ENCODE measurements around the gene ADK. TPM values are rescaled to one million over a fixed set of nuclear protein-coding genes. Genes with fewer than 3 reads are reported as not detected.

ADK gene
- total and polyA plus RNA-seq, 2 donors (not counting 1 experiment from before 2014, with no cell fraction given), result 25.3 to 47.8 TPM

DNA sequence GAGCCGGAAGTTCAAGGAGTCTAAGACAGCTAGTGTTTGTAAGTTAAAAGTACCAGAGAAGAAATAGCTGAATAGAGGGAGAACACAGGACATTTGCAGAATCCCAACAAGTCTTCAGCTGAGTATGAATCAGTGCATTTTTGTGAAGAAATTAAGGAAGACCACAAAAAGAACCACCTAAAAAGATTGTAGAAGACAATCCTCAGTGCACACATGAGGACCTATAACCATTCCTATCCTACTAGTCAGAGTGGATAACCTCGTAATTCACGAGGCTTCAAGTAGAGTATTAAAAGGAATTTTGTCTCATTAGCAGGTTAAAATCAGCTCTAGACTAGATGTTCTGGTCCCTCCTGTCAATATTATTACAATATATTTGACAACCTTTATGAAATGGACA, 380.0 kb downstream of the ADK start:
- Histone ChIP-seq H3K36me3 (ENCODE audit: control insufficient read depth, insufficient read depth, low read length) (no peaks in the 10 kb centered on the region), H3K4me2 (ENCODE audit: extremely low read depth, insufficient read depth, low read length) (no peak overlapping the region), H3K79me2 (ENCODE audit: control insufficient read depth, insufficient read depth, low read length) (no peaks in the 10 kb centered on the region), H3K4me1 (ENCODE audit: control insufficient read depth, extremely low read depth, insufficient read depth, low read length) (no peaks in the 10 kb centered on the region), H3K9me3 (ENCODE audit: control insufficient read depth, insufficient read depth, low read depth, low read length) (no peaks in the 10 kb centered on the region), H3K4me3 (replicated peaks in 1 of 4; ENCODE audit: control extremely low read depth in 1 of 4, insufficient read depth in 1 of 4, low read depth in 3 of 4, low read length in 4 of 4) (no peak overlapping the region), H3K27ac (ENCODE audit: insufficient read depth, low read length) (no peak overlapping the region), H3K27me3 (ENCODE audit: control insufficient read depth, insufficient read depth, low read length) (no peaks in the 10 kb centered on the region), H4K20me1 (ENCODE audit: control insufficient read depth, extremely low read depth, insufficient read depth, low read length) (no peaks in the 10 kb centered on the region), H3K9ac (ENCODE audit: insufficient read depth, low read length) (no peak overlapping the region), H2AFZ (ENCODE audit: low read length) (no peak overlapping the region)
- DNase-seq (ENCODE audit: low read depth in 2 of 2), result peak in 1 of 2 donors; percentile 37
- no peak for TF ChIP-seq EZH2 (IDR thresholded peaks at IDR 0.05; ENCODE audit: low read length, missing control alignments)
- TF ChIP-seq, protein P1, sequence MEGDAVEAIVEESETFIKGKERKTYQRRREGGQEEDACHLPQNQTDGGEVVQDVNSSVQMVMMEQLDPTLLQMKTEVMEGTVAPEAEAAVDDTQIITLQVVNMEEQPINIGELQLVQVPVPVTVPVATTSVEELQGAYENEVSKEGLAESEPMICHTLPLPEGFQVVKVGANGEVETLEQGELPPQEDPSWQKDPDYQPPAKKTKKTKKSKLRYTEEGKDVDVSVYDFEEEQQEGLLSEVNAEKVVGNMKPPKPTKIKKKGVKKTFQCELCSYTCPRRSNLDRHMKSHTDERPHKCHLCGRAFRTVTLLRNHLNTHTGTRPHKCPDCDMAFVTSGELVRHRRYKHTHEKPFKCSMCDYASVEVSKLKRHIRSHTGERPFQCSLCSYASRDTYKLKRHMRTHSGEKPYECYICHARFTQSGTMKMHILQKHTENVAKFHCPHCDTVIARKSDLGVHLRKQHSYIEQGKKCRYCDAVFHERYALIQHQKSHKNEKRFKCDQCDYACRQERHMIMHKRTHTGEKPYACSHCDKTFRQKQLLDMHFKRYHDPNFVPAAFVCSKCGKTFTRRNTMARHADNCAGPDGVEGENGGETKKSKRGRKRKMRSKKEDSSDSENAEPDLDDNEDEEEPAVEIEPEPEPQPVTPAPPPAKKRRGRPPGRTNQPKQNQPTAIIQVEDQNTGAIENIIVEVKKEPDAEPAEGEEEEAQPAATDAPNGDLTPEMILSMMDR (conservative IDR thresholded peaks at IDR 0.05 in 1 of 2, IDR thresholded peaks at IDR 0.05 in 1 of 2; ENCODE audit: low read depth in 1 of 2, low read length in 2 of 2), result no peak

DNA sequence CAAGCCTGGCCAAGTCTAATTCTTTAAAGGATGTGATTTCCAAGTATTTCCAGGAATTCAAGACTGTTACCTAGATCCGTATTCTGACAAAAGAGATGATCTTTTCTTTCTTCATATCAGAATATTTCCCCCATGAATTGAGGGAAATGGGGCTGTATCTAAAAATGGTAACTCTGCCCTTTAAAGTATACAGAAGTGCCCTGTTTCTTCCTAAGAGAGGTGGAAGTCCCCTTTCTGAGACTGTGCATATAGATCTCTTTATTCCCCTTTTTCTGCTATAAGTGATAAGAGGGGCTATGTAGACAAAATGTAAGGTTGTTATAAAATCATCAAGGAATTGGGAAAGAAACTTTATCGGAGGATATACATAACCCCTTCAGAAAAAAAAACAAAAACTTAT, 388.3 kb downstream of the ADK start:
- Histone ChIP-seq H3K4me2 (ENCODE audit: extremely low read depth, insufficient read depth, low read length) (no peak overlapping the region), H3K9me3 (ENCODE audit: control insufficient read depth, insufficient read depth, low read depth, low read length) (no peaks in the 10 kb centered on the region), H4K20me1 (ENCODE audit: control insufficient read depth, extremely low read depth, insufficient read depth, low read length) (no peaks in the 10 kb centered on the region)

DNA sequence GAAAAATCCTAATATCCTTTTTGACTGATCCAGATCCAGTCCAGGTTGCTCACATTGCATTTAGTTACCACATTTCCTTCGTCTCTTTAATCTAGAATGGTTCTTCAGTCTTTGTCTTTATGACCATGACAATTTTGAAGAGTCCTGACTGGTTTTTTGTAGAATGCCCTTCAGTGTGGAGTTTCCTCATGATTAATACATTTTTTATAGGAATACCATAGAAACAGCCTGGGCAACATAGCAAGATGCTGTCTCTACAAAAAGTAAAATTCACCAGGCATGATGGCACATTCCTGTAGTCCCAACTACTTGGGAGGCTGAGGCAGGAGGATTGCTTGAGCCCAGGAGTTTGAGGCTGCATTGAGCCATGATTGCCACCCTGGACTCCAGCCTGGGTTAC, 390.4 kb downstream of the ADK start:
- TF ChIP-seq EZH2 (IDR thresholded peaks at IDR 0.05; ENCODE audit: low read length, missing control alignments), result no peak
- TF ChIP-seq, protein P1 (conservative IDR thresholded peaks at IDR 0.05 in 1 of 2, IDR thresholded peaks at IDR 0.05 in 1 of 2; ENCODE audit: low read depth in 1 of 2, low read length in 2 of 2), result no peak
- Histone ChIP-seq H3K27me3 (ENCODE audit: control insufficient read depth, insufficient read depth, low read length) (no peaks in the 10 kb centered on the region), H3K9me3 (ENCODE audit: control insufficient read depth, insufficient read depth, low read depth, low read length) (no peaks in the 10 kb centered on the region), H3K79me2 (ENCODE audit: control insufficient read depth, insufficient read depth, low read length) (no peaks in the 10 kb centered on the region), H2AFZ (ENCODE audit: low read length) (no peak overlapping the region), H3K4me1 (ENCODE audit: control insufficient read depth, extremely low read depth, insufficient read depth, low read length) (no peaks in the 10 kb centered on the region), H3K9ac (ENCODE audit: insufficient read depth, low read length) (no peak overlapping the region), H3K27ac (ENCODE audit: insufficient read depth, low read length) (no peak overlapping the region), H4K20me1 (ENCODE audit: control insufficient read depth, extremely low read depth, insufficient read depth, low read length) (no peaks in the 10 kb centered on the region), H3K4me2 (ENCODE audit: extremely low read depth, insufficient read depth, low read length) (no peak overlapping the region), H3K4me3 (replicated peaks in 1 of 4; ENCODE audit: control extremely low read depth in 1 of 4, insufficient read depth in 1 of 4, low read depth in 3 of 4, low read length in 4 of 4) (no peak overlapping the region), H3K36me3 (ENCODE audit: control insufficient read depth, insufficient read depth, low read length) (no peaks in the 10 kb centered on the region)
- no peak for DNase-seq (ENCODE audit: low read depth in 2 of 2)

More for the DNA sequence above, 388.3 kb downstream of the ADK start:
- Histone ChIP-seq H3K27me3 (ENCODE audit: control insufficient read depth, insufficient read depth, low read length) (no peaks in the 10 kb centered on the region), H3K4me1 (ENCODE audit: control insufficient read depth, extremely low read depth, insufficient read depth, low read length) (no peaks in the 10 kb centered on the region), H3K9ac (ENCODE audit: insufficient read depth, low read length) (no peak overlapping the region), H2AFZ (ENCODE audit: low read length) (no peak overlapping the region), H3K27ac (ENCODE audit: insufficient read depth, low read length) (no peak overlapping the region), H3K4me3 (replicated peaks in 1 of 4; ENCODE audit: control extremely low read depth in 1 of 4, insufficient read depth in 1 of 4, low read depth in 3 of 4, low read length in 4 of 4) (no peak overlapping the region), H3K36me3 (ENCODE audit: control insufficient read depth, insufficient read depth, low read length) (no peaks in the 10 kb centered on the region), H3K79me2 (ENCODE audit: control insufficient read depth, insufficient read depth, low read length) (no peaks in the 10 kb centered on the region)
- TF ChIP-seq, protein P1 (conservative IDR thresholded peaks at IDR 0.05 in 1 of 2, IDR thresholded peaks at IDR 0.05 in 1 of 2; ENCODE audit: low read depth in 1 of 2, low read length in 2 of 2), result no peak
- no peak for TF ChIP-seq EZH2 (IDR thresholded peaks at IDR 0.05; ENCODE audit: low read length, missing control alignments)
- no peak for DNase-seq (ENCODE audit: low read depth in 2 of 2)

All from fibroblast of lung (primary cell).